ENCODE results near the gene ZEB2. TPM values are rescaled to one million over a fixed set of nuclear protein-coding genes. Genes with fewer than 3 reads are reported as not detected.

Gene ZEB2
- total RNA-seq, 1 donor from 2014 or later, result 6.3 TPM

DNA sequence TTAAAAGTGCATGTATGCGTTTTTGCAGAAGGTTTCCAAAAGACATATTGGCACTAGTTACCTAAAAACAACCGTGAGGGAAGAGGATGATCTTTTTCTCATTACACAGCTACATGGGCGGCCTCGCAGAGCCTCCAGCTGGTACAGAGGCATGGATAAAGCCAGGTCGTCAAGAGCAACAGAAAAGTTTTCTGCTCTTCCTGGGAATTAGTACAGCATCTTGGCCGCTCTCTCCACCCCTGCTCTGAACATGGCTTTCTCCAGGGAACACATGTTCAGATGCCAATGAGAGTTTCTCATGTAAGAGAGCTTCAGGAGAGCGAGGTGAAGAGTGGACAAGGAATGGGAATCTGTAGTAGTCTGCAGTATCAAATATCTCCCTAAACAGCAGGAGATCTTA, 108.4 kb downstream of the ZEB2 start:
- no peak for DNase-seq (ENCODE audit: low read depth)
- no peak overlapping the region for H3K4me3 ChIP-seq (ENCODE audit: low read depth, low read length)
- TF ChIP-seq, protein P1, sequence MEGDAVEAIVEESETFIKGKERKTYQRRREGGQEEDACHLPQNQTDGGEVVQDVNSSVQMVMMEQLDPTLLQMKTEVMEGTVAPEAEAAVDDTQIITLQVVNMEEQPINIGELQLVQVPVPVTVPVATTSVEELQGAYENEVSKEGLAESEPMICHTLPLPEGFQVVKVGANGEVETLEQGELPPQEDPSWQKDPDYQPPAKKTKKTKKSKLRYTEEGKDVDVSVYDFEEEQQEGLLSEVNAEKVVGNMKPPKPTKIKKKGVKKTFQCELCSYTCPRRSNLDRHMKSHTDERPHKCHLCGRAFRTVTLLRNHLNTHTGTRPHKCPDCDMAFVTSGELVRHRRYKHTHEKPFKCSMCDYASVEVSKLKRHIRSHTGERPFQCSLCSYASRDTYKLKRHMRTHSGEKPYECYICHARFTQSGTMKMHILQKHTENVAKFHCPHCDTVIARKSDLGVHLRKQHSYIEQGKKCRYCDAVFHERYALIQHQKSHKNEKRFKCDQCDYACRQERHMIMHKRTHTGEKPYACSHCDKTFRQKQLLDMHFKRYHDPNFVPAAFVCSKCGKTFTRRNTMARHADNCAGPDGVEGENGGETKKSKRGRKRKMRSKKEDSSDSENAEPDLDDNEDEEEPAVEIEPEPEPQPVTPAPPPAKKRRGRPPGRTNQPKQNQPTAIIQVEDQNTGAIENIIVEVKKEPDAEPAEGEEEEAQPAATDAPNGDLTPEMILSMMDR (conservative IDR thresholded peaks at IDR 0.05; ENCODE audit: low read depth, low read length), result no peak

DNA sequence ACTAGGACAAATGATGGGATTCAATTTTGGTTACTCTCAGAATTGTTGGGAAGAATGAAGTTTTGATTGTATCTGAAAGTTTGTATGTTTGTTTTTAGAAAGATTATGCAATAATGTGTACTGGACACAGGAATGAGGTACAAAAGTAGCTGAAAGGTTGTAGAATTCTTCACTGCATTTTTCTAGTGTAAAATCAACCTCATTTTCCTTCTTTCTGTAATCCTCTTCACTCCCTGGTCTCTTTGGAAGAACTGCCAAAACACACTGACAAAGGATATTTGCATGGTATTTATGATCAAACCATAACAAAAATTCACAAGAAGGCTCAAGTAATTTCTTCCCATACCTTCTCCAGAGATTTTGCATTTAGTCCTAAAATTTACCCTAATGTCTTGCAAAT, 110.7 kb downstream of the ZEB2 start:
- H3K4me3 ChIP-seq (ENCODE audit: low read depth, low read length), result no peak overlapping the region
- TF ChIP-seq, protein P1 (conservative IDR thresholded peaks at IDR 0.05; ENCODE audit: low read depth, low read length), result no peak
- no peak for DNase-seq (ENCODE audit: low read depth)

DNA sequence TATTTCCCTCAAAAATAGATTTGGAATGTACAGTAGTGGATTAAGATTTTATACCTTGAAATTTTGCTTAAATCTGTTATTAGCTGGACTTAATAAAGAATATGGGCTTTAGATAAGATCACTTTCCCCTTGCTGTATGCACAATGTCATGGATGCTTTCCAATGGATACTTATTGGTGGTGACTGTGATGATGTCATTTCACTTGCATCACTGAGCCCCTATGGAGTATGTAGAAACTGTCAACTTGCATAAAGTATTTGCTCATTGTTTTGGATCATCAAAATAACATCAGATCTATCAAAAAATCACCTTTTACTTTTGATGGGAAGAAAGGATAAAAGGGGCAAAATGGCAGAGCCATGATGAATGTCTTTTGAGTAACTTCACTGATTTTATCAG, 112.7 kb downstream of the ZEB2 start:
- no peak overlapping the region for H3K4me3 ChIP-seq (ENCODE audit: low read depth, low read length)
- TF ChIP-seq, protein P1 (conservative IDR thresholded peaks at IDR 0.05; ENCODE audit: low read depth, low read length), result no peak
- no peak for DNase-seq (ENCODE audit: low read depth)

DNA sequence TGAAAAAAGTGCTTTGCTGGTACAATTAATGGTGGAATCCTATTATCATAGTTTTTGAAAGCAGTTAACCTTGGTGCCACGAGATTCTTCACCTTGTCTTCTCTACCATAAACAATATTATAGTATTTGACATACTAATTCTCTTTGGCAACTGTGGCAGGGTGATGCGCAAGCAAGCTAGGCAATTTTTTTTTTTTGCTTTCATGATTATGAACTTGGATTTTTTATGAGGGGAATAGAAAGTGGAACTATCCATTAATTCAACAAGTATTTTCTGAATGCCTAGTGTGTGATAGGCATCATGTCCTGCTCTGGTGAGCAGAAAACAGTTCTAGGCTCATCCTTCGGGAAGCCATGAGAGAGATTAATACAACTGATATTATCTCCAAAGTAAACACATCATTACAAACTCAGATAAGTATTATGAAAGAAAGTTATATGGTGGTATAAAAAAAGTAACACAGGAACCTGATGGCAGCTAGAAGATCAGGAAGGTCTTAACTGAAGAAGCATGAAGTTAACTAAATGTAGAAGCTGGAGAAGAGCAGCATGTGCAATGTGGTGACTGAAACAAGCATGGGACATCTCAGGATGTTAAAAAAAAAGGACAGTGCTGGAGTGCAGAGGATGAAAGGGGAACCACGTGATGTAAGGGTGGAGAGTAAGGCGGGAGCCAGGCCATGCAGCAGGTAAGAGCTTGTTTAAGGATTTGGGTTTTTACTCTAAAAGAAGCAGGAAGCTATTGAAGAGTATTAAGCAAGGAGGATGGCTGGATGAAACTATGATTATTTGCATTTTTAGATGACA, 113.7 kb downstream of the ZEB2 start:
- H3K4me3 ChIP-seq (ENCODE audit: low read depth, low read length), result no peak overlapping the region
- DNase-seq (ENCODE audit: low read depth), result no peak
- TF ChIP-seq, protein P1 (conservative IDR thresholded peaks at IDR 0.05; ENCODE audit: low read depth, low read length), result no peak

DNA sequence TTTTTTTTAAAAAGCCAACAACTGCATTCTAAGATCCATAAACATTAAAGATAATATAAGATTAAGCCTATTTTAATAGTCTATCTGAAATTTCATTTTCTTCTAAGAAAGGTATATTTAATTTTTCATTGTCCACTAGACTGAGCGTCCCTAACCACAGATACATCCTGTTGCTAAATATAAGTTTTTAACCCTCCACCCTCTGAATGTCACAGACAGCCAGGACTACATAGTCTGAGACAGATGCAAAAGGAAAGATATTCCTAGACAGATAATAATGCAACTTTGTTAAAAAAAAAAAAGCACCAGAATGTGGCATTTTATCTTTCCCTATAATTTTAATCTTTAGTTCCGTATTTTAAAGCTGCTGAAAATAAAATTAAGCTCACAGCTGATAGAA, 114.6 kb downstream of the ZEB2 start:
- TF ChIP-seq, protein P1 (conservative IDR thresholded peaks at IDR 0.05; ENCODE audit: low read depth, low read length), result no peak
- DNase-seq (ENCODE audit: low read depth), result no peak
- H3K4me3 ChIP-seq (ENCODE audit: low read depth, low read length), result no peak overlapping the region

DNA sequence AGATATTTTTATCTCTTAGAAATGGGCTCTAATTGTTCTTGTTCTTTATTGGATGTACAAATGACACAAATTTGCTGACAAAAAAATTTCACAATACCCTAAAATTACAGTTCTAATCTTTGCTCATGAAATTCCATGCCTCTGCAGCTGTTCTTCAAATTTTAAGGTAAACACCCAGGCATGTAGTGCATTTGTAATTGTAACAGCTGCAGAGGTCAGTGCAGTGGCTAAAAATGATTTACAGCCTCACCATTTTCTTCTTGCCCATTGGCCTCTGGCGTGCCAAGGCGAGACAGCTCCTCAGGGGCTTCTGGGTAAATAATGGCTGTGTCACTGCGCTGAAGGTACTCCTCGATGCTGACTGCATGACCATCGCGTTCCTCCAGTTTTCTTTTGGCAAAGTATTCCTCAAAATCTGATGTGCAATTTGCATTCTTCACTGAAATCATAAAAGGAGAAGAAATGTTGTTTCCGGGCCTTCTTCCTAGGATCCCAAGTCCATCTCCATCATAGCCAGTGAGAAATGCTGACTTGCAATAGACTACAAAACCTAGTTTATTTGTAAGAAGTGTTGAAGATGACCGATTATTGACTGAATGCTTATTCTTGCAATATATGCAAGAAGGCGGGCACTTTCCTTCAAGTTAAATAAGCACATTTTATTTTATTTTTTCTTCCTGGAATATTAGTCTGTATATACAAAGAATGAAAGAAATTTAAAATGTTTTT, 115.2 kb downstream of the ZEB2 start:
- TF ChIP-seq, protein P1 (conservative IDR thresholded peaks at IDR 0.05; ENCODE audit: low read depth, low read length), result no peak

More for the DNA sequence above, 115.2 kb downstream of the ZEB2 start:
- H3K4me3 ChIP-seq (ENCODE audit: low read depth, low read length), result no peak overlapping the region
- no peak for DNase-seq (ENCODE audit: low read depth)
